ENCODE results near the gene L3MBTL2.
"Not testable (repeated sequence)": the region's sequence is repeated elsewhere in the genome, so short reads cannot be mapped to it uniquely, and the experiment has no call there.

L3MBTL2 gene

GRCh38 chr22:41240377-41241132, 35.4 kb downstream of the L3MBTL2 start, which contains the start of gene CHADL:
Gene CHADL (minus strand): TSS chr22:41240931. CDS start chr22:41240881, 50 bp downstream.
- DNase-seq (ENCODE audit: low read depth in 1 of 2, low spot score in 1 of 2): no peak

- DNase-seq (ENCODE audit: low read depth in 1 of 2, low spot score in 1 of 2): no peak
Observed at GRCh38 chr22:41241133-41241676, 36.1 kb downstream of the L3MBTL2 start.

- DNase-seq (ENCODE audit: low read depth in 1 of 2, low spot score in 1 of 2): no peak
Observed at GRCh38 chr22:41242396-41243117, 37.4 kb downstream of the L3MBTL2 start.

- no peak for DNase-seq (ENCODE audit: low read depth in 1 of 2, low spot score in 1 of 2)
Observed at GRCh38 chr22:41243361-41243760, 38.2 kb downstream of the L3MBTL2 start.

- no peak for DNase-seq (ENCODE audit: low read depth in 1 of 2, low spot score in 1 of 2)
Observed at GRCh38 chr22:41245917-41246499, 40.9 kb downstream of the L3MBTL2 start.

- DNase-seq (ENCODE audit: low read depth in 1 of 2, low spot score in 1 of 2): no peak
Observed at GRCh38 chr22:41247703-41248102, 42.6 kb downstream of the L3MBTL2 start.

- no peak for DNase-seq (ENCODE audit: low read depth in 1 of 2, low spot score in 1 of 2)
Observed at GRCh38 chr22:41248314-41248713, 43.2 kb downstream of the L3MBTL2 start.

GRCh38 chr22:41248758-41249157, 43.6 kb downstream of the L3MBTL2 start:
- DNase-seq (ENCODE audit: low read depth in 1 of 2, low spot score in 1 of 2): no peak

- DNase-seq (ENCODE audit: low read depth in 1 of 2, low spot score in 1 of 2): no peak
Observed at GRCh38 chr22:41249442-41249841, 44.3 kb downstream of the L3MBTL2 start.

- no peak for DNase-seq (ENCODE audit: low read depth in 1 of 2, low spot score in 1 of 2)
Observed at GRCh38 chr22:41250127-41250526, 45.0 kb downstream of the L3MBTL2 start.

GRCh38 chr22:41252365-41252764, 47.3 kb downstream of the L3MBTL2 start:
- no peak for DNase-seq (ENCODE audit: low read depth in 1 of 2, low spot score in 1 of 2)

- no peak for DNase-seq (ENCODE audit: low read depth in 1 of 2, low spot score in 1 of 2)
Observed at GRCh38 chr22:41254230-41254629, 49.1 kb downstream of the L3MBTL2 start.

GRCh38 chr22:41256254-41257253, 51.4 kb downstream of the L3MBTL2 start:
- no peak for DNase-seq (ENCODE audit: low read depth in 1 of 2, low spot score in 1 of 2)

GRCh38 chr22:41257696-41258095, 52.6 kb downstream of the L3MBTL2 start:
- no peak for DNase-seq (ENCODE audit: low read depth in 1 of 2, low spot score in 1 of 2)

GRCh38 chr22:41259756-41260155, 54.6 kb downstream of the L3MBTL2 start:
- not testable (repeated sequence) for DNase-seq (ENCODE audit: low read depth in 1 of 2, low spot score in 1 of 2)

- no peak for DNase-seq (ENCODE audit: low read depth in 1 of 2, low spot score in 1 of 2)
Observed at GRCh38 chr22:41260871-41261270, 55.8 kb downstream of the L3MBTL2 start.

GRCh38 chr22:41261541-41262249, 56.6 kb downstream of the L3MBTL2 start:
- DNase-seq (ENCODE audit: low read depth in 1 of 2, low spot score in 1 of 2): no peak

GRCh38 chr22:41262250-41262765, 57.2 kb downstream of the L3MBTL2 start:
- no peak for DNase-seq (ENCODE audit: low read depth in 1 of 2, low spot score in 1 of 2)

- no peak for DNase-seq (ENCODE audit: low read depth in 1 of 2, low spot score in 1 of 2)
Observed at GRCh38 chr22:41263704-41264103, 58.6 kb downstream of the L3MBTL2 start.

Measured in stimulated activated CD4-positive, alpha-beta T cell treated with anti-CD3 and anti-CD28 coated beads, Interleukin-15, amount 100 ng/mL, for 1 hour (primary cell).